HG03432 (cell line): ENCODE results near the gene BPIFB2.

Source experiments
- ATAC-seq: cut with Tn5 transposase; IDR thresholded peaks from one replicate; pipeline ENCODE4 v1.9.1; 2021; ENCODE audit warnings: mild to moderate bottlenecking, moderate library complexity; ENCODE audit not compliant: unreplicated experiment

BPIFB2 gene

GRCh38 chr20:32984196-32984595 lies 23.3 kb upstream of the BPIFB2 start:
- no peak for ATAC-seq

GRCh38 chr20:32984631-32985354 lies 22.7 kb upstream of the BPIFB2 start:
- ATAC-seq, result no peak

GRCh38 chr20:32985596-32985995 lies 21.9 kb upstream of the BPIFB2 start:
- no peak for ATAC-seq

- ATAC-seq, result no peak
These were observed 21.1 kb upstream of the BPIFB2 start for GRCh38 chr20:32986331-32986966.

- no peak for ATAC-seq
These were observed 20.3 kb upstream of the BPIFB2 start for GRCh38 chr20:32987044-32987825.

GRCh38 chr20:32988008-32988407 lies 19.5 kb upstream of the BPIFB2 start:
- ATAC-seq, result no peak

- ATAC-seq, result no peak
These were observed 17.8 kb upstream of the BPIFB2 start for GRCh38 chr20:32989507-32990283.

GRCh38 chr20:32990426-32990825 lies 17.1 kb upstream of the BPIFB2 start:
- ATAC-seq, result no peak

GRCh38 chr20:32991383-32991782 lies 16.1 kb upstream of the BPIFB2 start:
- no peak for ATAC-seq

GRCh38 chr20:32991792-32992641 lies 15.5 kb upstream of the BPIFB2 start:
- ATAC-seq, result no peak

- ATAC-seq, result no peak
These were observed 13.9 kb upstream of the BPIFB2 start for GRCh38 chr20:32993496-32994050.

- ATAC-seq, result no peak
These were observed 11.7 kb upstream of the BPIFB2 start for GRCh38 chr20:32995802-32996201.

- ATAC-seq, result no peak
These were observed 10.1 kb upstream of the BPIFB2 start for GRCh38 chr20:32997431-32997830.

GRCh38 chr20:32999603-33000250 lies 7.8 kb upstream of the BPIFB2 start:
- ATAC-seq, result no peak

GRCh38 chr20:33000802-33001466 lies 6.6 kb upstream of the BPIFB2 start:
- ATAC-seq, result no peak

GRCh38 chr20:33002087-33002808 lies 5.3 kb upstream of the BPIFB2 start:
- no peak for ATAC-seq

- ATAC-seq, result no peak
These were observed 3.3 kb upstream of the BPIFB2 start, which contains the start of gene SUN5 for GRCh38 chr20:33004141-33004751. Gene SUN5, minus strand, starts transcription at chr20:33004433. Its CDS starts 93 bp downstream, at chr20:33004340.

GRCh38 chr20:33005132-33005566 lies 2.4 kb upstream of the BPIFB2 start:
- ATAC-seq, result no peak
